NCI-H2227 treated with DMSO at 0.1 percent for 48 hours (cell line): ENCODE data around the gene C1orf74.

Source experiments
- DNase-seq: peaks from one replicate; lab custom pipeline; 2025; lab: John Stamatoyannopoulos, UW

Gene C1orf74

DNA sequence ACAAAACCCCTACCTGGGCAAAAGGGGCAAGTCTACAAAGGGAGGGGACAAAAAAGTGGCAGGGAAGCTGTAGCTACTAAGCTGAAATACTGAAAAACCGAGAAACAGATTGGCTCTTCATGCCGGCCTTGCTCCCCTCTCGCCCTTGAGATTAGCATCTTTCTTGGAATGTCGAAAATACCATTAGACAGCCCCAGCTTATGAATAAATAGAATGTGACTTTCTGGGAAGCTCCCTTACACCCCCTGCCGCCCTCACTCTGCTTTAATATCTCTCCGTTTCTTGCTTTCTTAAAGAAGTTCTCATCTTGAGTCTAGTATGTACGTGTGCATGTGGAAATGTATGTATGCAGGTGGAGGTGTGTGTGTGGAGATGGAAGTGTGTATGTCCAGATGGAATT is 14.4 kb downstream of the C1orf74 start:
- DNase-seq = no peak

DNA sequence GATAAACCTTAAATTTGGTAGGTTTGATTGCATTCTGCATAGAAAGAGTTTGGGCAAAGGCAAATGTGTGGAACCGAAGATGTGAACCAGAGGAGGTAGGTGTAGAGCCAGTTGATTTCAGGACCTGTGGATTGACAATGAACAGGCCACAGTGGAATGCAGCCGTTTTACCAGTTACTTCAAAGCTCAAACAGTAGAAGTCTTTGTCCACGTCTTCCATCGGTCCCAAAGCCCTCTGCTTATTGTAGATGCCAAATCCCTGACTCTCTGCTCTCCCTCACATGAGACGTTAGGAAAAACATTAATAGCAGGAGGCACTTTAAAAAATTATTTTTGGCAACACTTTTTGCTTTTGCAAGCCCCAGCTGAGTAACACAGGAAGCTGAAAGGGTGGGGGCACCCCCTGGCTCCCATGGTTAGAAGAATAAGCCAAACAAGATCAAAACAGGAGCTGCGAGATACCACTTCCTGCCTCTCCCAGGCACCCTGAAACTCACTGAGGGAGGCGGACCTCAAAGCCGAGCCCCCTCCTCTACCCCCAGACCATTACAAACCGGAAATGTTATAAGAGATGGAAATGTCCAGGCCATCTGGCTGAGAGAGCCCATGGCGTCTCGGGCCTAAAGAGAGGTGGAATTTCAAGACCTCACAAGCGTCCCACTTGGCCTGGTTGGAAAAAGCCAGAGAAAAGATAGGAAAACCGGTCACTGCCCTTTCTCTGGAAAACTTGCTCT is 15.0 kb downstream of the C1orf74 start:
- no peak for DNase-seq

DNA sequence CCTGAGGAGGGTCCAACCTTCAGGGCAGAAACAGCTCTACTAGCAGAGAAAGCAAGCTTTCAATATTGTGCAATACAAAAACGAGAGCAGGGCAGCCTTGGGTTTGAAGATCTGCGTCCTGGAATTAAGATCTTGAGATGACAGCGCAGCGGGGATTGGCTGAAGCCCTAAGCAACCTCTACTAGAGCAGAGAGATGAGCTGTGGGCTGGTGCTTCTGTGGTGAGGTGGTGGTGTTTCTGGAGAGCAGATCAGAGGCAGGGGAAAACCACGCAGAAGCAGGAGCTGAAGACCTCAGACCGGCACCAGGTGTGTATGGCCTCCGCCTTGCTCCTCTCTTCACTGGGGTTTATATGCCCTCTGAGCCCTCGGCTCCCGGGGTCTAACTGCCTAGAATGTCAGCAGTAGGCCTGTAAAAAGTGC is 16.0 kb downstream of the C1orf74 start:
- DNase-seq = no peak

DNA sequence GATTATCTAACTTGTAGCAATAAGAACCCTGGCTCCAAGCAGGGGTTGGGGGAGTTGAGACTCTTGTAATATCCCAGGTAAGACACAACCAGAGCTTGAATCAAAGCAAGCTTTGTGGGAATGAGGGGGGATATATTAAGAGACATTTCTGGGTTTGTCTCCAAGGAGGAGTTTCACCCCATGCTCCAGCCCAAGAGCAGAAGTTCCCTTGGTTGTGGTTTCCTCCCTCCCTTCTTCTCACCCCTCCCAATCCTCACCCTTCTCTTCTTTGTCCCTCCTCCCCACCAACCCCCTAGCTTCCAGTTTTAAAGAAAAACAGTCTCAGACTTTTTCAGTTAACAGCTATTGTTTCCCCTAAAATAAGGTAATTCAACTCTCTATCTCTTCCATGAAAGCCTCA is 16.7 kb downstream of the C1orf74 start:
- DNase-seq = no peak

DNA sequence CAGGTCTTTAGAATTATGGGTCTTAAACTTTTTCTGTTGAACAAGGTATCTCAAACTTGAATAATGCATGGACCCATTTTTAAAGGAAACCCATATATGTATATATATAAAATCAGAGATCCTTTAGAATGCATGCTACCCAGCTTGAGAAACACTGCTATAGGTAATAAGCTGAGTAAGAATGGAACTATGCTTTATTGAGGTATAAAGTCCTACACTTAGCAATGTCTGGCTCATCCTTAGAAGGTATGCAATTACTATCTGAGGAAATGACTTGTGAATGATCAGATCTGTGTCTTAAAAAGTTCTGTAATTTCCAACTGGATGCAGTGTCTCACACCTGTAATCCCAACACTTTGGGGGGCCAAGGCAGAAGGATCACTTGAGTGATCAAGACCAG is 17.3 kb downstream of the C1orf74 start:
- DNase-seq = no peak

DNA sequence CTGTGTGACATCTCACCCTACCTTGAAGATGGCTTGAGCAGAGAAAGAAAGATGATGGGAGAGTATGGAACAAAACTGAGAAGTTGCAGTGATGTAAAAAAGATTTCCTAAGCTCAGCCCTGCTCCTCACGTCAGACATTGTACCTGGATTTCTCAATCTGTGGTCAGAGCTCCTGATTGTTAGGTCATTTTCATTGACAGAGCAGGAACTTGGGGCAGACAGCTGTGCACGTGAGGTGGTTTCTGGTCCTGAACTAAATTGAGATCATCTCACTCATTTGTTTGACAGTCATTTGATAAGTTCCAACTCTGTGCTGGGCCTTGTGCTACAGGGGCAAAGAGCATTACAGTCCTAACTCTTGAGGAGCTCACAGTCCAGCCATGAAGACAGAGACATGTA is 18.3 kb downstream of the C1orf74 start:
- no peak for DNase-seq

DNA sequence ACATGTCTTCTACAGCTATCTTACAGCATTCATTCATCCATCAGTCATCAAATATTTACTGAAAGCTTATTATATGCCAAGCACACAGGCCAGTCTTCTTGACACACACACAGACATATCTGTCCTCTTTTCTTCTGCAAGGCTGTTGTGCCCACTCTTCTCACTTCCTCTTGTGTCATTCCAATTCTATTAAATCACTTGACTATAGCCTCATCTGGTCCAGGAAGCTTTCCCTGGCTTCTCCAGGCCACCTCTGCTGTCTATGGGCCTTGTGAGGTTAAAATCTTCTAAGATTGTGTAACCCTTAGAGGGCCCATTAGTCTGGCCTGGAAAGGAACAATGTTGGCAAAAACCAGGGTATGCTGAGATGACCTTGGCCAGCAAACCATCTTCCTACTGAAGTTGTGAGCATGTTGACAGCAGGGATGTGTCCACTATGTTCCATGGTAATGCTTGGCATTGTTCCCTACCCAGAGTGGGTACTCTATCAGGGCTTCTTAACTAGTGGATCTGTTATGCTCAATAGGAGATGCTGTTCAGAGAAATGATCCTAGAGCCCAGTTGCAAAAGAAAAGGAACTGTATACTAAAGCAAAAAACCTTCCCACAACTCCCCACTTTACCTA is 23.2 kb downstream of the C1orf74 start:
- DNase-seq = no peak

DNA sequence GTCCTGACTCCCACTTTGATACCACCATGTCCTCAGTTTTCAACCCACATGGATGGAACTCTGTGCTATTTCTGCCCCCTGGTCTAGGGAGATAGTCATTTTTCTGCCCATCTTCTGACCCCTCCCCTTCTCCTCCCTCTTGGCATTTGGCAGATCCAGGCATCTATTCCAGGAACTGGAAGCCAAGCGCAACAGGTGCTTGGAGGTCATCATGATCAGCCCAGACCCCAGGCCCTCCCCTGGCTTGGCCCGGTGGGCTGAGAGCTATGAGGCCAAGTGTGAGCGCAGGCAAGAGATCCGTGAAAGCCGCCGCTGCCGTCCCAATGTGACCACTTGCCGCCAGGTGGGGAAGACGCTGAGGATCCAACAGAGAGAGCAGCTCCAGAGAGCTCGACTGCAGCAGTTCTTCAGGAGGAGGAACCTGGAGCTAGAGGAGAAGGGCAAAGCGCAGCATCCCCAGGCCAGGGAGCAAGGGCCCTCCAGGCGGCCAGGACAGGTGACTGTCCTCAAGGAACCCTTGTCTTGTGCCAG is 24.5 kb downstream of the C1orf74 start:
- DNase-seq = no peak

DNA sequence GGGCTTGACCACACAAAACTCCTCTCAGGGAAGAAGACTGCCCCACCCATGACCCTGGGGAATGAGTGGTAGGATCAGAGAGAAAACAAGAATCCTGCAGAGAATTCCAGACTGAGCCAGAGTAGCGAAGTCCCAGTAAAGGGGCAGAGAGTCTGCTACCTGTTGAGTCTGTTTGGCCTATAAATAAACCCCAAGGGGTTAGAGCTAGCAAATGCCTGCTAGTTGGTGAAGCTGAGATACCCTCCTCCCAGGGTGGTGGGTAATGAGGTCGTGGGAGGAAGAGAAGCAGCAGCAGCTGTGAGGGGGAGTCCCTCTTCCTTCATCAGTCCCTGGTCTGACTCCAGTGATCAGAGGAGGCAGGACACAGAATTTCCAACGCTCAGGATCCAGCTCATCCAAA is 26.0 kb downstream of the C1orf74 start:
- no peak for DNase-seq

DNA sequence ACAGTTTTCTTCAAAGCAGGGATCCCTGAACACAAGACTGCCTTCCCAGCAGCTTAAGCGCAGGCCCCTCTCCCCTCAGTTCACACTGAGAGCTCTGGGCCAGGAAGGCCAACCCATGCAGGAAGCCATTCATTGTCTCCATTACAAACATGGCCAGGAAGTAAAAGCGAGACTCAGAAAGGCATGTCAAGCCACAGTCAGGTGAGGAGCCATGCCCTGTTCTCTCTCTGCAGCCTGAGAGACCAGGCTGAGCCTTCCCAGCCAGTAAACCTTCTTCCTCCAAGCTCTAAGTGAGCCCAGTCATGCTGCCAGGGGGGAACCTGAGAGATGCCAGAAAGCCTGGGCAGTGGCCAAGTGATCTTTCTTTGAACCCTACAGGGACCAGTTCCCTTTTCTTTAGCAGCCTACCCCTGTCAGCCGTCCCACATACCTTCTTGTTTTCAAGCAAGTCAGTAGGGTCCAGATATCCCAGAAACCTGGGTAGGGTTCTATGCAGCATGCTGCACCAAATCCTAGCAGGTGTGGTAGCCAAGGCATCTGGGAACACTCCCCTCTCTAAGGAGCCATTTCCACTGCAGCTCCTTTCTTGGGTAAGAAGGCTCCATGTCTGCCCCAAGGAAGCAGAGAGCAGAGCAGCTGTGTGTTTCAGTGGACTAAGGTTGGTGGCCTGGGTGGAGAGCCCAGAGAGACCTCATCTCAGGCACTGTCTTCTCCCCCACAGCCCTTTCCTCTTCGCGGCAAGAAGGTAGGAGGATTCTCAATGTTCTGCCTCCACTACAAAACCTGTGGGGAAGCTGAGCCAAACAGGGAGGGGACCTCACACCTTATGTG is 27.5 kb downstream of the C1orf74 start:
- no peak for DNase-seq

DNA sequence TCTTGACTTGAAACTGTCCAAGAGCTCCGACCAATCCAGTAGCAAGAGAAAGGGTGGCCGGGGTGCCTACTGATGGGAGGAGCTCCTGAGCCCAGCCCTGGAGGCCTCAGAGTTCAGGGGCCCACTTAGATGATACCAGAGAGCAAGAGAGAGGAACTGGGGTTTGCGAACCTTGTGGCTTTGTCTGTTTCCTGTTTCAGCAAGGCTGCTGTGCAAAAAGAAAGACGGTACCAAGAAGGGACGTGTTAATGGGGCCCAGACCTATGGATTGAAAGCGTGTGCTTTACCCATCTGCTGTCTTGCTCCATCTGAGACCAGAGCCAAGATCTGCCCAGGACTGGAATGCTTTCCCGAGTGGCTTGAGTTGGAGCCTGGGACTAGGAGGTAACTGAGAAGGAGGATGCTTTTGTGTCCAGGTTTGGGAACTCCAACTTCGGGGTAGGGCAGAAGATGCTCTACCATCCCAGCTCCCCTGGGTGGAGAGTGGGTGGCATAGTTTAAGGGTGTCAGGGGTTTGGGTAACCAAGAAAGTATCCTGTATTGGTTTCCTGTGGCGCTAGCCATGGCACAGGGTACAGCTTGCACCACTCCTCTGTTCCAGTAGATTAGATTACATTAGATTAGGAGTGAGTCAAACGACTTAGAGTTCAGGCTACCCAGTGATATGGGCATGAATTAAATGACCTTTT is 28.3 kb downstream of the C1orf74 start, which contains the start of gene TRAF3IP3:
TSS of gene TRAF3IP3 (plus strand) at position 128 of the 689 bp plus-strand sequence. CDS start 3,987 bp downstream, outside the sequence.
- no peak for DNase-seq

DNA sequence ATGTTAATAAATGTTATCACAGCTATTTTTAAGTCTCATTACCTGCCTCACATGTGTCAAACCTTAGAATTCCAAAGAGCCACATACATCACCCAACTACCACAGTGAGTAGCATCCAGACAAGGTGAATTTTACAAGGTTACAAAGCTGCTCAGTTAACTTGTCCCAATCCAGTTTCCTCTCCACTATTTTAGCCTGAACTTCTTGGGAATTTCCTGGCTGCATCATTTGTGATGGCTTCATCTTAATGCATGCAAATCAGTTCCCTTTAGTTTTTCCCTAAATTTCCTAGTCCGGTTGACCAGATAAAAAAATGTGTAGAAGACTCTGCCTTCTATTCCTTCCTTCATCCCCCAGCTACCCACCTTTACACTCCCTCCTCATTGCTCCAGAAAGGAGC is 29.1 kb downstream of the C1orf74 start:
- no peak for DNase-seq

DNA sequence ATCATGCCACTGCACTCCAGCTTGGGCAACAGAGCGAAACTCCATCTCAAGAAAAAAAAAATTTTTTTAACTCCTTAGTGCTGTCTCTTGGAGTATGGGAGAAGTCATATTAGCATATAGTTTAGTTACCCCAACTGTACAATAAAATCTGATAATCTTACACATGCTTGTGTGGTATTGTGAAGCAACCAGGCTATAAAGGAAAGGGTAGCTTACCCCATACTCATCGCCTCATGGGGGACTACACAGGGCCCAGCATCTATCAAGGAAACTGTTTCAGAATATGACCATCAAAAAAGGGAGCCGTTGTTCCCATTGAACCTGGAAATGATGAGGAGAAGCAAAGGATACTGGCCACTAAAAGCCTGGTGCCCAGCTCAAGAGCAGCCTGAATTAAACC is 31.5 kb downstream of the C1orf74 start:
- no peak for DNase-seq

DNA sequence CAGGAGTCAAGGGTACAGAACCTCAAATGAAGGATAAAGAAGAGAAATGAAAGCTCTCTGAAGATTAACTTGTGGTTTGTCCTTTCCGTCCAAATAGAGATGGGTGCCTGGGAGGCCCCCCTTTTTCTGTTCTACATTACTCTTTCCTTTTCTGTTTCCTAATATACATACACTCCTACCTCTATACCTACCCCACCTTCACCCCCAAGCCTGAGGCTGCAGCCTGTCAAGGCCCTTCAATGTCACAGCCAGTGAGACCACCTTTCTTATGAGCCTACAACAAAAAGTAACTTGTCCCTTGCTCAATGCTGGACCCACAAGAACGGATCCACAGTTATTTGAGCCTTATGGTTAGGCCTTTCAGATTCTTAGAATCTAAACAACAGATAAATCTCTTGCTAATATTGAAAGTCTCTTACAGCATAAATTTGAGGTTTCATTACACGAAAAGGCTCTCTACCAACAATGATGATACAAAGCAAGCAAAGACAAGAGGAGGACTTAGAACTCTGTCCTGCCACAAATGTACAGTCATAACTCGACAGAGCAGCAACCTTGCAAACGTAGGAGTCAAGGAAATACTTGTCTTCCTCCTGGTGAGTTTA is 32.6 kb downstream of the C1orf74 start:
- DNase-seq = no peak

DNA sequence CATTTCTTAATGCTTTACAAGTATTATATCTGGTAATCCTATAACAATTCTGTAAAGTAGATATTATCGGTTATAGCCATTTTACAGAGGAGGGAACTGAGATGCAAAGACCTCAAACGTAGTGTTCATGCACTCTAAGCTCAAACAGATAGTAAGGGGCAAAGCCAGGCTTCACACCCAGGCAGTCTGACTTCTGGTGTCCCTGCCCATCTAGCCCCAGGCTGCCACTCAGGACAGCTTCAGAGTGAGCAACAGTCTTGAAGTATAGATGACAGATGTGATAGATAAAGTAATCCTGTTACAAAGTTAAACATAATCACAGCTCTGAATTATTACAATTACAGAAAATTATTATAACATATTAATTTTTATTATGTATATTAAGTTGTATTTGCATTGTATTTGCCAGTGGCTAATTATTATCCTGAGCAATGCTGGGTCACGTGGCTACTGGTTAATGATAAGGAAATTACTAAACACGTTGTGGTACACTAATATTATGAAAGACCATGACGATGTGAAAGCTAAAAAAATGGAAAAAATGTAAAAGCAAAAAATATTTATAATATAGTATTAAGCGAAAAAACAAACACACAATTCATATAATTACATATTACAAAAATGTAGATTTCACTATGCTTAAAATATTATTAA is 34.6 kb downstream of the C1orf74 start:
- no peak for DNase-seq

DNA sequence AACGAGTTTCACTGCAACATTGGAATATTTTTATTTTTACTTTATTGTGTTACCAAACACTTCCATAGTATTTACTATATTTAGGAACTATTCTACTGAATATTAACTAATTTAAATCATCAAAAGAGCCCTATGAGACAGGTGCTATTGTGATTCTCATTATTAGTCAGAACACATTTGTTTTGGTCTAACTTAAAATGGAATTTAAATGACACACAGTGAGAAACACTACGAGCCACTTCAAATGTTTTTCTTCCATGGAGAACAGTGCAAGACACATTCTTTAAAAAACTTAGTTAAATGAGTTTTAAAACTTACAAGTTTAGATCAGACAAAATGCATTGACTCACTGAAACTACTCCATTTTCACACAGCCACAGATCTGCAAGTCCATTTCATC is 35.2 kb downstream of the C1orf74 start:
- no peak for DNase-seq

DNA sequence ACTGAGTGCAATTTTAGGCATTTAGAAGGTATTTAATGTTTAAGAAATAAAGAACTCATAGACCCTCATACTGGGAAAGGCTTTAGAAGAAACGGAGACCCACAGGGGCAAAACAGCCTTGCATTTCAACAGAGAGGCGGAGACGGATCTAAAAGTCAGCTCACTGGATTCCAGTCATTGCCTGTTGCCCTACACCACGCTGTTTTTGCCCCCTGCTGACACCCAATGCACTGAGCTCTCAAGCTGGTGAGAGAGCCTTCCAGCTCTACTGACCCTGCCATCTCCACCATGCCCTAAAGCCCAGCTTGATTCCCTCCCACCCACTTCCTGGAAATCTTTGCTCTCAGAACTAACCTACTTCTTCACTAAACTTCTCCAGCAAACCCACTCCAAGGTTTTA is 35.7 kb downstream of the C1orf74 start:
- DNase-seq = no peak

DNA sequence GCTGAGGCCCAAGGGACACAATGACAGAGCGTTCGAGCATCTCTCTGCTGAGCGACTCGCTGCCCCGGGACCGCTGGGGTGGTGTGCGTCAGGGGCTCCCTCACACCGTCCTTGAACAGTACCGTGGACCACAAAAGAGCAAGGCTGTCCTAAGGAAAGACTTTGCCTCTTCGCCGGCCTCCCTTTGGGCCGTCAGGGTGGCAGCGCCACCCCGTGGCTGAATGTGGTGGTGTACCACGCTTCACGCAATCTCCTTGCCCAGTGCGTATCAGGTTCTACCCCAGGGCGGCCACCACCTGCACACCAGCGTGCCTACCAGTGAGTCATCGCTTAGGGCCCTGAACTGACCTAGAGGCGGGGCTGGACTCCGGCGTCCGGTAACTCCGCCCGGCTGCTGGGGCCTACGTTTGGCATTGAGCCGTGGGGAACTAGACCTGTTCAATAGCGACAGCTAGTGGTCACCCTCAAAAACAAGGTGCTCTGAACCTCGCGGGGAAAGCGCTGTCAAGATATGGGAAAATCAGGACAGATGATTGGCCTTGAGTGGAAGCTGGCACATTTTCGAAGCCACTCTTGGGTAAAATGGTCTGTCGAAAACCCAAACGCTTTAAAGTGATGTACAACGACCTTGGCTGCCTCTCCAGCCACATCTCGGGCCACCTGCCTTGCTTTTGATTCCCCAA is 36.6 kb downstream of the C1orf74 start:
- DNase-seq = no peak

DNA sequence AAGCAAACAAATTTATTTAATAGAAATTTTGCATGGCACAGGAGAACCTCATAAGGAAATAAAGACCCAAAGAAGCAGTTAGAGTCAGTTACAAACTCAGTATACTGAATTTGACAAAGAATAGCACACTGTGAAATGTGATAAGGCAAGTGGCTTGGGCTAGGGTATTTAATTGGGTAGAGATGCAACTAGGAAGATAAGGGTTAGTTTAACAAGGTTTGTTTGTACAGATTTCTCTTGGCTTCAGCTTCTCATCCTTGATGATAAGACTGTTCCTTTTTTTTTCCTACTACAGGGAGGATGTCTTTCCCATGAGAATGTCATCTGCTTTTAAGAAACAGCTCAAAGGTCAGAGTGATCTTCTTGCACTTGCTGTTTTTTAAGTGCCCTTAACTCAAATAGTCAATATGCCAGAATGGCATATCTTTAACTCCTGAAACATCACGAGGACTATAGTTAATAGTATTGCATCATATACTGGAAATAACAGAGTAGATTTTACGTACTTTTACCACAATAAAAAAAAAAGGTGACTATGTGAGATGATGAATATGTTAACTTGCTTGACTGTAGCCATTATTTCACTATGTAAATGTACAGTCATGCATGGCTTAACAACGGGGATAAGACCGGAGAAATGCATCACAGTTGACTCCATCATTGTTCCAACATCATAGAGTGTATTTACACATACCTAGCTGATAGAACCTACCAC is 37.8 kb downstream of the C1orf74 start:
- no peak for DNase-seq

DNA sequence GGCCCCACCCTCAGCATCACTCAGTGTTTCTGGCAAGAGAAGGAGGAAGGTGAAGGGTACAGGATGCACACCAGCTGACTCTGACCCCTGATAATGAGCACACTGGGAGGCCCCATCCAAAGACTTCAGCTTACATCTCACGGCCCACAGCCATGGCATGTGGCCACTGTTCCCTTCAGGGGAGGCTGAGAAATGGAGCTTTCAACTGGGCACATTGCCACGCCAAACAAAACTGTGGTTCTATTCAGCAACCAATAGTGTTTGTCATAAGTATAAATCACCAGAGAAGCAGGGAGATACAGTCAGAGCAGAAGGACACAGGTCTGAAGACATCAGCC is 41.2 kb downstream of the C1orf74 start:
- no peak for DNase-seq
